Choroid plexus epithelial cell (primary cell): ENCODE results near the gene RAB31.

Experiments
- DNase-seq: peaks from one replicate; pipeline ENCODE4 v3.0.0-alpha.2; 2010; ENCODE audit warnings: low read depth
- H3K4me3 ChIP-seq: 2 replicates; pipeline ENCODE4 v1.5.1; 2011; ENCODE audit warnings: low read depth, mild to moderate bottlenecking, control low read depth, low read length, moderate library complexity
- CTCF ChIP-seq: conservative IDR thresholded peaks from 2 replicates; pipeline ENCODE4 v1.5.1; 2011; ENCODE audit warnings: low read depth, mild to moderate bottlenecking, control low read depth, inconsistent platforms, low read length, moderate library complexity

RAB31 gene

GRCh38 chr18:9714266-9715087, 6.4 kb downstream of the RAB31 start:
- TF ChIP-seq CTCF = no peak
- DNase-seq = no peak
- no peak overlapping the region for H3K4me3 ChIP-seq

- no peak for TF ChIP-seq CTCF
- no peak overlapping the region for H3K4me3 ChIP-seq
- DNase-seq = no peak
Measured at GRCh38 chr18:9715088-9715343, 6.9 kb downstream of the RAB31 start.

- TF ChIP-seq CTCF = no peak
- DNase-seq = no peak
- H3K4me3 ChIP-seq = no peak overlapping the region
Measured at GRCh38 chr18:9715978-9716774, 8.1 kb downstream of the RAB31 start.

- DNase-seq = no peak
- TF ChIP-seq CTCF = no peak
- H3K4me3 ChIP-seq = no peak overlapping the region
Measured at GRCh38 chr18:9716780-9717563, 8.9 kb downstream of the RAB31 start.

GRCh38 chr18:9719421-9719981, 11.4 kb downstream of the RAB31 start:
- peak; percentile 85 for DNase-seq
- peak overlapping the region; percentile 9 for H3K4me3 ChIP-seq
- no peak for TF ChIP-seq CTCF

GRCh38 chr18:9720327-9720726, 12.2 kb downstream of the RAB31 start:
- no peak for DNase-seq
- no peak overlapping the region for H3K4me3 ChIP-seq
- TF ChIP-seq CTCF = no peak
